ENCODE data around the gene FOSL2. TPM values are rescaled to one million over a fixed set of nuclear protein-coding genes. Genes with fewer than 3 reads are reported as not detected.

FOSL2 gene
- total and polyA plus RNA-seq, 10 of the 15 experiments (the other 5 are each of a cell fraction or from before 2014, with no cell fraction given) = 0.05 to 1.3 (median 0.34) TPM

GRCh38 chr2:28360058-28360717 lies 32.5 kb upstream of the FOSL2 start:
- H3K4me1 ChIP-seq (ENCODE audit: control insufficient read depth, insufficient read depth, low read length) = peaks cover 11% of the 10 kb centered on the region
- no TSS peak for BruUV-seq (replicated peaks)
- no peak for ATAC-seq

More at GRCh38 chr2:28360058-28360717, 32.5 kb upstream of the FOSL2 start:
- Histone ChIP-seq H4K20me1 (ENCODE audit: control insufficient read depth, insufficient read depth) (no peaks in the 10 kb centered on the region), H3K9ac (ENCODE audit: control insufficient read depth, insufficient read depth, low read length) (no peak overlapping the region), H3K4me3 (no peak overlapping the region), H3K36me3 (ENCODE audit: control insufficient read depth in 2 of 2, insufficient read depth in 2 of 2, low read length in 1 of 2) (no peaks in the 10 kb centered on the region), H3K4me2 (ENCODE audit: control insufficient read depth, insufficient read depth) (no peak overlapping the region), H2AFZ (ENCODE audit: control insufficient read depth, low read depth, low read length) (no peak overlapping the region), H3K27me3 (replicated peaks in 1 of 2; ENCODE audit: control insufficient read depth in 2 of 2, insufficient read depth in 2 of 2, low read length in 1 of 2) (no peaks in the 10 kb centered on the region), H3K79me2 (ENCODE audit: control insufficient read depth, insufficient read depth, low read length) (no peaks in the 10 kb centered on the region), H3K27ac (ENCODE audit: control insufficient read depth, insufficient read depth) (no peak overlapping the region), H3K9me3 (replicated peaks; ENCODE audit: control insufficient read depth, insufficient read depth, low read length) (no peaks in the 10 kb centered on the region)
- ChIA-PET POLR2A (interaction anchor here (0.5 kb wide), 1 partner anchor 266 kb away, joined by 3 read pairs; no protein-coding TSS in a partner anchor), SMC1A (ENCODE audit: uncharacterized antibody, unreplicated experiment) (no interaction called here), CTCF (no interaction called here), RAD21 (ENCODE audit: unreplicated experiment) (no interaction called here)
- in situ Hi-C loops (cut with MboI) = no loop called here
- intact Hi-C loops (cut with micrococcal nuclease; ENCODE audit: unreplicated experiment) = no loop called here
- TF ChIP-seq USF2 (IDR thresholded peaks at IDR 0.05; ENCODE audit: borderline replicate concordance, low read depth, low read length) (no peak), ZBTB4 (CRISPR knock-in tag; IDR thresholded peaks at IDR 0.05) (no peak), ZBTB33 (IDR thresholded peaks at IDR 0.05) (no peak), BMI1 (IDR thresholded peaks at IDR 0.05; ENCODE audit: borderline replicate concordance) (no peak), MTA3 (IDR thresholded peaks at IDR 0.05; ENCODE audit: borderline replicate concordance, low read length) (no peak), RBBP5 (conservative IDR thresholded peaks at IDR 0.05) (no peak), SIX5 (IDR thresholded peaks at IDR 0.05; ENCODE audit: low read depth, low read length, severe bottlenecking) (no peak), PRDM15 (CRISPR knock-in tag; IDR thresholded peaks at IDR 0.05) (no peak)
- DNase-seq (ENCODE audit: low read depth, low spot score) (no peak), FAIRE-seq (no peak)
- WGBS (ENCODE audit: insufficient coverage, insufficient replicate concordance, low lambda C conversion rate, missing lambda C conversion rate) = 71% methylated on average over 16 of the region's 16 CpGs

Data from GM12878 (cell line).